Right lobe of liver (tissue), 4 donors: Measurements from ENCODE around the gene SPOCD1.

Experiments used
- CTCF ChIP-seq, 4 donors: fragments of 200-600 bp in 3 of 4; fragments of 450-650 bp in 1 of 4; IDR thresholded peaks; one replicate each; pipeline versions ENCODE4 v1.5.1 to v1.8.0; 2016 to 2022; ENCODE audit warnings: antibody characterized with exemption in 4 of 4, mild to moderate bottlenecking in 2 of 4
- POLR2A ChIP-seq: fragments of 450-650 bp; IDR thresholded peaks from one replicate; pipeline ENCODE4 v1.6.1; 2017; ENCODE audit warnings: antibody characterized with exemption, mild to moderate bottlenecking
- donor health status: DM: no; HTN: no; CAD: no.
- donor health status: DM: no; HTN: no; CAD: no.
- donor health status: DM: no; HTN: yes; CAD: no.

- TF ChIP-seq CTCF (IDR thresholded peaks at IDR 0.05) (no peak), POLR2A (no peak)
Observed at GRCh38 chr1:31796707-31797106, 19.1 kb downstream of the SPOCD1 start.
